ENCODE data around the gene TRIM2. TPM values are rescaled to one million over a fixed set of nuclear protein-coding genes. Genes with fewer than 3 reads are reported as not detected.

TRIM2 gene
- total RNA-seq, 1 donor: 78.5 TPM

DNA sequence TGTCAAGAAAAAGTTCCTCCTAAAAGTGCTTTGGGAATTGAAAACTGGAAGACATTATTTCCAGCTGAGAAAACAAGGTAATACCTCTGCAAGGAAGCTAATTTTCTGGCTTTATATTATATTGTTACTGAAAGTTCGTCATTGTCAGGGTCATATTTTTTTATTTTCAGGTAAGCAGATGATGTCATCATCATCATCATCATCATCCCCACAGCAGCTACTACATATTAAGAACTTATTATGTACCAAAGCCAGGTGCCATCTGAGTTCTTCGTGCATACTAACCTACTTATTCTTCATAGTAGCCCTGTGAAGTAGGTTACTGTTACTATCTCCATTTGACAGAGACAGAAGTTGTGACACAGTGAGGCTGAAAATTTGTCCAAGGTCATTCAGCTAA, 87.3 kb downstream of the TRIM2 start:
- TF ChIP-seq CTCF (IDR thresholded peaks at IDR 0.05; ENCODE audit: insufficient read depth, low read length): no peak
- no peak overlapping the region for H3K4me3 ChIP-seq (ENCODE audit: low read depth, low read length)
- no peak for DNase-seq (ENCODE audit: low read depth)

GRCh38 chr4:153292897-153293741, 88.9 kb downstream of the TRIM2 start:
- DNase-seq (ENCODE audit: low read depth): no peak
- TF ChIP-seq CTCF (IDR thresholded peaks at IDR 0.05; ENCODE audit: insufficient read depth, low read length): no peak
- H3K4me3 ChIP-seq (ENCODE audit: low read depth, low read length): no peak overlapping the region

DNA sequence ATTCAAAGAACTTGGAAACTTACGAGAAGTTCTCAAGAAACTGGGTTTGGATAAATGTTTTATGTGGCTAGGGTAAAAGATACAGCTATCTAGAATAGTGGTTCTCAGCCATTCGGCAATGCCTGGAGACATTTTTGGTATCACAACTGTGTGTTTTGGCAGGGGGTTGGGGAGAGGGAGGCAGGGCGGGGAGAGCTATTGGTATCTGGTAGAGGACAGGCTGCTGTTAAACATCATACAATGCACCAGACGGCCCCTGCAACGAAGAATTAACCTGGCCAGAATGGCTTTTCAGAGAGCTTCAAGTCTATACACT, 89.5 kb downstream of the TRIM2 start:
- DNase-seq (ENCODE audit: low read depth): no peak
- TF ChIP-seq CTCF (IDR thresholded peaks at IDR 0.05; ENCODE audit: insufficient read depth, low read length): no peak
- no peak overlapping the region for H3K4me3 ChIP-seq (ENCODE audit: low read depth, low read length)

GRCh38 chr4:153294631-153295030, 90.4 kb downstream of the TRIM2 start:
- no peak overlapping the region for H3K4me3 ChIP-seq (ENCODE audit: low read depth, low read length)
- DNase-seq (ENCODE audit: low read depth): no peak
- TF ChIP-seq CTCF (IDR thresholded peaks at IDR 0.05; ENCODE audit: insufficient read depth, low read length): no peak

GRCh38 chr4:153295131-153295755, 91.0 kb downstream of the TRIM2 start:
- no peak for TF ChIP-seq CTCF (IDR thresholded peaks at IDR 0.05; ENCODE audit: insufficient read depth, low read length)
- H3K4me3 ChIP-seq (ENCODE audit: low read depth, low read length): no peak overlapping the region
- DNase-seq (ENCODE audit: low read depth): no peak

GRCh38 chr4:153296040-153296823, 92.0 kb downstream of the TRIM2 start:
- no peak overlapping the region for H3K4me3 ChIP-seq (ENCODE audit: low read depth, low read length)
- no peak for TF ChIP-seq CTCF (IDR thresholded peaks at IDR 0.05; ENCODE audit: insufficient read depth, low read length)
- peak; percentile 78 for DNase-seq (ENCODE audit: low read depth)

Measured in fibroblast of the aortic adventitia (primary cell).